K562 (cell line): ENCODE results near the gene MAP7D1. TPM values are rescaled to one million over a fixed set of nuclear protein-coding genes. Genes with fewer than 3 reads are reported as not detected.

Experiments used
- E4F1 ChIP-seq: fragments of 250-450 bp; sonication (Bioruptor Pico); IDR thresholded peaks from 2 replicates; pipeline ENCODE4 v1.5.0; 2021; ENCODE audit warnings: mild to moderate bottlenecking, borderline replicate concordance
- ELF4 ChIP-seq: fragments of 450-650 bp; formaldehyde crosslinking; IDR thresholded peaks from 2 replicates; pipeline ENCODE4 v1.4.0; 2022; ENCODE audit warnings: missing genetic modification characterization
- GABPA ChIP-seq: fragments of 200-800 bp; sonication (Bioruptor generic); conservative IDR thresholded peaks from 2 replicates; pipeline ENCODE4 v1.6.1; 2016; ENCODE audit warnings: low read depth, missing genetic modification characterization, missing compliant biosample characterization
- GTF2F1 ChIP-seq: IDR thresholded peaks from 2 replicates; pipeline ENCODE4 v1.6.1; 2011; ENCODE audit warnings: low read depth, low read length, improper control_type of control experiment
- HDAC6 ChIP-seq: IDR thresholded peaks from 2 replicates; pipeline ENCODE4 v1.6.1; 2012; ENCODE audit warnings: low read depth, mild to moderate bottlenecking, control low read depth, inconsistent platforms, low read length, moderate library complexity
- KDM1A ChIP-seq, 2 experiments: fragments of 450-650 bp; IDR thresholded peaks; 2 replicates each; pipeline ENCODE4 v1.6.1; 2016; ENCODE audit warnings: mild to moderate bottlenecking in 2 of 2
- NCOA6 ChIP-seq: fragments of 450-650 bp; IDR thresholded peaks from 2 replicates; pipeline ENCODE4 v1.6.1; 2017; ENCODE audit warnings: mild to moderate bottlenecking
- PHB2 ChIP-seq: fragments of 450-650 bp; IDR thresholded peaks from 2 replicates; pipeline ENCODE4 v1.6.1; 2017; ENCODE audit warnings: low read depth
- SMARCC2 ChIP-seq: fragments of 450-650 bp; IDR thresholded peaks from 2 replicates; pipeline ENCODE4 v1.6.1; 2017; ENCODE audit warnings: antibody characterized with exemption, moderate library complexity, mild to moderate bottlenecking, low read depth
- SRSF9 ChIP-seq: fragments of 200-400 bp; formaldehyde crosslinking; IDR thresholded peaks from 2 replicates; pipeline ENCODE4 v1.6.1; 2017; ENCODE audit warnings: low read depth, low read length, borderline replicate concordance
- THRA ChIP-seq: fragments of 450-650 bp; IDR thresholded peaks from 2 replicates; pipeline ENCODE4 v1.6.1; 2017; ENCODE audit warnings: mild to moderate bottlenecking, moderate library complexity
- TOE1 ChIP-seq, 2 experiments: fragments of 450-650 bp in 1 of 2; sonication (generic) in 1 of 2; formaldehyde crosslinking in 1 of 2; IDR thresholded peaks; 2 replicates each; pipeline versions ENCODE4 v1.7.1 to v1.8.0; 2016 to 2022; ENCODE audit warnings: borderline replicate concordance in 2 of 2, mild to moderate bottlenecking in 2 of 2, antibody characterized with exemption in 1 of 2, inconsistent platforms in 1 of 2, low read depth in 1 of 2, missing genetic modification reagents in 1 of 2, moderate library complexity in 1 of 2
- TRIM24 ChIP-seq, 2 experiments: fragments of 450-650 bp; IDR thresholded peaks; 2 replicates each; pipeline ENCODE4 v1.6.1; 2016
- polyA plus RNA-seq, 8 experiments: library from polyadenylated mRNA; depleted of rRNA in 4 of 8; stranded (reverse) in 5 of 8; unstranded in 3 of 8; fragments of >200 nt; fragmentation: Nextera tagmentation in 2 of 8; fragmentation: Illumina TruSeq in 1 of 8; extraction: Ambion mirVana in 2 of 8; extraction: Trizol in 1 of 8; gene quantifications; 2 replicates each; pipeline versions ENCODE4 v1.2.1 to v1.2.3, GENCODE V29; 2011 to 2014; ENCODE audit warnings: inconsistent platforms in 1 of 8, missing spikeins in 1 of 8
- total RNA-seq, 7 experiments: library from RNA; depleted of rRNA in 6 of 7; stranded (reverse); fragments of >200 nt in 6 of 7; fragmentation: Illumina TruSeq in 2 of 7; extraction: Trizol in 2 of 7; gene quantifications; 2 replicates each; pipeline versions ENCODE4 v1.2.1 to v1.2.3, GENCODE V29; 2011 to 2021; ENCODE audit warnings: low replicate concordance in 1 of 7
- TF ChIP-seq, protein P1 (sequence below), 2 experiments: fragments of 450-650 bp in 1 of 2; sonication (generic) in 1 of 2; formaldehyde crosslinking in 1 of 2; IDR thresholded peaks; 2 replicates each; pipeline versions ENCODE4 v1.7.1 to v1.9.0; 2016 to 2022; ENCODE audit warnings: inconsistent platforms in 1 of 2, mild to moderate bottlenecking in 1 of 2, missing genetic modification reagents in 1 of 2

MAP7D1 gene
- total and polyA plus RNA-seq, 9 of the 15 experiments (the other 6 are each of a cell fraction or from before 2014, with no cell fraction given), result 3.6 to 108 (median 34.5) TPM

GRCh38 chr1:36126005-36126716 lies 29.8 kb upstream of the MAP7D1 start (continued):
- TF ChIP-seq, protein P1, sequence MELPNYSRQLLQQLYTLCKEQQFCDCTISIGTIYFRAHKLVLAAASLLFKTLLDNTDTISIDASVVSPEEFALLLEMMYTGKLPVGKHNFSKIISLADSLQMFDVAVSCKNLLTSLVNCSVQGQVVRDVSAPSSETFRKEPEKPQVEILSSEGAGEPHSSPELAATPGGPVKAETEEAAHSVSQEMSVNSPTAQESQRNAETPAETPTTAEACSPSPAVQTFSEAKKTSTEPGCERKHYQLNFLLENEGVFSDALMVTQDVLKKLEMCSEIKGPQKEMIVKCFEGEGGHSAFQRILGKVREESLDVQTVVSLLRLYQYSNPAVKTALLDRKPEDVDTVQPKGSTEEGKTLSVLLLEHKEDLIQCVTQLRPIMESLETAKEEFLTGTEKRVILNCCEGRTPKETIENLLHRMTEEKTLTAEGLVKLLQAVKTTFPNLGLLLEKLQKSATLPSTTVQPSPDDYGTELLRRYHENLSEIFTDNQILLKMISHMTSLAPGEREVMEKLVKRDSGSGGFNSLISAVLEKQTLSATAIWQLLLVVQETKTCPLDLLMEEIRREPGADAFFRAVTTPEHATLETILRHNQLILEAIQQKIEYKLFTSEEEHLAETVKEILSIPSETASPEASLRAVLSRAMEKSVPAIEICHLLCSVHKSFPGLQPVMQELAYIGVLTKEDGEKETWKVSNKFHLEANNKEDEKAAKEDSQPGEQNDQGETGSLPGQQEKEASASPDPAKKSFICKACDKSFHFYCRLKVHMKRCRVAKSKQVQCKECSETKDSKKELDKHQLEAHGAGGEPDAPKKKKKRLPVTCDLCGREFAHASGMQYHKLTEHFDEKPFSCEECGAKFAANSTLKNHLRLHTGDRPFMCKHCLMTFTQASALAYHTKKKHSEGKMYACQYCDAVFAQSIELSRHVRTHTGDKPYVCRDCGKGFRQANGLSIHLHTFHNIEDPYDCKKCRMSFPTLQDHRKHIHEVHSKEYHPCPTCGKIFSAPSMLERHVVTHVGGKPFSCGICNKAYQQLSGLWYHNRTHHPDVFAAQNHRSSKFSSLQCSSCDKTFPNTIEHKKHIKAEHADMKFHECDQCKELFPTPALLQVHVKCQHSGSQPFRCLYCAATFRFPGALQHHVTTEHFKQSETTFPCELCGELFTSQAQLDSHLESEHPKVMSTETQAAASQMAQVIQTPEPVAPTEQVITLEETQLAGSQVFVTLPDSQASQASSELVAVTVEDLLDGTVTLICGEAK (IDR thresholded peaks at IDR 0.05), result no peak
- TF ChIP-seq, protein P1 (CRISPR knock-in tag; IDR thresholded peaks at IDR 0.05), result 0 out of 2 replicates have a peak, but pooled peaks have one; percentile 30
- TF ChIP-seq HDAC6 (no peak), THRA (no peak), GTF2F1 (no peak), SMARCC2 (no peak), SRSF9 (no peak), NCOA6 (no peak), TRIM24 (IDR thresholded peaks at IDR 0.05) (peak in 1 of 2 experiments; percentile 14; a peak in 1 of 4 replicates), PHB2 (no peak), GABPA (tag) (no peak), KDM1A (IDR thresholded peaks at IDR 0.05) (peak in 1 of 2 experiments; percentile 34; a peak in 1 of 4 replicates), TOE1 (IDR thresholded peaks at IDR 0.05; ENCODE audit: borderline replicate concordance) (peak; percentile 69; the same call in 1 of the 2 replicates), TOE1 (CRISPR knock-in tag; IDR thresholded peaks at IDR 0.05; ENCODE audit: borderline replicate concordance, low read depth) (no peak), ELF4 (CRISPR knock-in tag) (peak; percentile 10; the same call in 1 of the 2 replicates), E4F1 (CRISPR knock-in tag) (no peak)
